ENCODE data around the gene TSPEAR.

DNA sequence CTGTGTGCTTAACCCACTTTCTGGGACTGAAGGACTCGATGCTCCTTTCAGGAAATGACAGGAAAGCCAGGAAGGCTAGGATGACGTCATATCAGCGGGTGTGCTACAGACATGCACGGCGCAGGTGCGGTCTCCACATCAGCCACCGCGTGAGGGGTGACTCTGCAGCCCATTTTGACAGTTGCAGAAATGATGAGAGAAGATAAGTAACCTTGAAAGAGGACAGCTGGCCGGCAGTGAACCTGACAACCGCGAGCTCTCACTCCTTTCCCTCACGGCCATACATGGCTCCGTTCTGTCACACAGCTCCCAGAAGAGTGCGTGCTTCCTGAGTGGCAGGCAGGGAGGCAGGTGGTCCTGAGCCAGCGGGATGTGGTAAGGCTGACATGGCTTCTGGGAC, 129.3 kb downstream of the TSPEAR start:
- no peak for TF ChIP-seq KDM6A (CRISPR knock-in tag; IDR thresholded peaks at IDR 0.05; ENCODE audit: low read depth)
- TF ChIP-seq, protein P1, sequence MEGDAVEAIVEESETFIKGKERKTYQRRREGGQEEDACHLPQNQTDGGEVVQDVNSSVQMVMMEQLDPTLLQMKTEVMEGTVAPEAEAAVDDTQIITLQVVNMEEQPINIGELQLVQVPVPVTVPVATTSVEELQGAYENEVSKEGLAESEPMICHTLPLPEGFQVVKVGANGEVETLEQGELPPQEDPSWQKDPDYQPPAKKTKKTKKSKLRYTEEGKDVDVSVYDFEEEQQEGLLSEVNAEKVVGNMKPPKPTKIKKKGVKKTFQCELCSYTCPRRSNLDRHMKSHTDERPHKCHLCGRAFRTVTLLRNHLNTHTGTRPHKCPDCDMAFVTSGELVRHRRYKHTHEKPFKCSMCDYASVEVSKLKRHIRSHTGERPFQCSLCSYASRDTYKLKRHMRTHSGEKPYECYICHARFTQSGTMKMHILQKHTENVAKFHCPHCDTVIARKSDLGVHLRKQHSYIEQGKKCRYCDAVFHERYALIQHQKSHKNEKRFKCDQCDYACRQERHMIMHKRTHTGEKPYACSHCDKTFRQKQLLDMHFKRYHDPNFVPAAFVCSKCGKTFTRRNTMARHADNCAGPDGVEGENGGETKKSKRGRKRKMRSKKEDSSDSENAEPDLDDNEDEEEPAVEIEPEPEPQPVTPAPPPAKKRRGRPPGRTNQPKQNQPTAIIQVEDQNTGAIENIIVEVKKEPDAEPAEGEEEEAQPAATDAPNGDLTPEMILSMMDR (CRISPR knock-in tag; IDR thresholded peaks at IDR 0.05), result no peak
